GM18517 (cell line): Measurements from ENCODE around the gene ZNF280A.
"Not testable (repeated sequence)": the region's sequence is repeated elsewhere in the genome, so short reads cannot be mapped to it uniquely, and the experiment has no call there.

Experiments used
- ATAC-seq: cut with Tn5 transposase; IDR thresholded peaks from one replicate; pipeline ENCODE4 v1.9.1; 2021; ENCODE audit warnings: mild to moderate bottlenecking, moderate library complexity; ENCODE audit not compliant: unreplicated experiment

ZNF280A gene

GRCh38 chr22:22546490-22546889, 26.4 kb upstream of the ZNF280A start:
- ATAC-seq: no peak

- ATAC-seq: no peak
These were observed 25.0 kb upstream of the ZNF280A start for GRCh38 chr22:22545084-22545483.

GRCh38 chr22:22538226-22538989, 18.3 kb upstream of the ZNF280A start:
- no peak for ATAC-seq

- ATAC-seq: no peak
These were observed 16.8 kb upstream of the ZNF280A start for GRCh38 chr22:22536916-22537315.

- ATAC-seq: no peak
These were observed 16.4 kb upstream of the ZNF280A start for GRCh38 chr22:22536515-22536914.

- no peak for ATAC-seq
These were observed 15.6 kb upstream of the ZNF280A start for GRCh38 chr22:22535662-22536061.

- ATAC-seq: no peak
These were observed 14.7 kb upstream of the ZNF280A start for GRCh38 chr22:22534604-22535415.

GRCh38 chr22:22533863-22534262, 13.8 kb upstream of the ZNF280A start:
- ATAC-seq: no peak

GRCh38 chr22:22533417-22533816, 13.3 kb upstream of the ZNF280A start:
- ATAC-seq: no peak

- not testable (repeated sequence) for ATAC-seq
These were observed 12.5 kb upstream of the ZNF280A start for GRCh38 chr22:22532547-22533071.

- no peak for ATAC-seq
These were observed 11.9 kb upstream of the ZNF280A start for GRCh38 chr22:22531770-22532546.

GRCh38 chr22:22528780-22529179, 8.7 kb upstream of the ZNF280A start:
- no peak for ATAC-seq

- ATAC-seq: no peak
These were observed 7.2 kb upstream of the ZNF280A start for GRCh38 chr22:22527312-22527711.

GRCh38 chr22:22526125-22526912, 6.2 kb upstream of the ZNF280A start:
- ATAC-seq: no peak

GRCh38 chr22:22523494-22523893, 3.4 kb upstream of the ZNF280A start:
- ATAC-seq: no peak

GRCh38 chr22:22521631-22522030, 1.6 kb upstream of the ZNF280A start:
- ATAC-seq: no peak

- ATAC-seq: no peak
These were observed 865 bp upstream of the ZNF280A start for GRCh38 chr22:22520667-22521602.

GRCh38 chr22:22519591-22519990, 479 bp downstream of the ZNF280A start:
- ATAC-seq: no peak

GRCh38 chr22:22516992-22517391, 3.1 kb downstream of the ZNF280A start:
- ATAC-seq: no peak
